Calu3 (cell line): ENCODE data around the gene KRTAP10-4. TPM values are rescaled to one million over a fixed set of nuclear protein-coding genes. Genes with fewer than 3 reads are reported as not detected.
"Not testable (repeated sequence)": the region's sequence is repeated elsewhere in the genome, so short reads cannot be mapped to it uniquely, and the experiment has no call there.

ENCODE experiments used
- BruUV-seq: library from RNA; stranded (reverse); fragments of 400-500 nt; replicated peaks from 2 replicates; lab custom pipeline; 2021; lab: Mats Ljungman, UMichigan
- CTCF ChIA-PET: fragments of 300-600 bp; sonication (Branson Sonifier 250); formaldehyde crosslinking; loops from one replicate; lab custom pipeline; 2022; ENCODE audit warnings: antibody characterized with exemption; lab: Charles Lee
- DNase-seq: peaks from one replicate; pipeline ENCODE4 v3.0.0; 2022
- H3K27ac Mint-ChIP-seq: one replicate; pipeline ENCODE4 v1.8.0; 2022; ENCODE audit warnings: mixed read lengths; ENCODE audit not compliant: unreplicated experiment
- H3K27me3 Mint-ChIP-seq: one replicate; pipeline ENCODE4 v1.8.0; 2022; ENCODE audit warnings: mixed read lengths; ENCODE audit not compliant: unreplicated experiment
- H3K36me3 Mint-ChIP-seq: one replicate; pipeline ENCODE4 v1.8.0; 2022; ENCODE audit warnings: mild to moderate bottlenecking, moderate library complexity, mixed read lengths; ENCODE audit not compliant: insufficient read depth, unreplicated experiment
- H3K4me1 Mint-ChIP-seq: one replicate; pipeline ENCODE4 v1.8.0; 2022; ENCODE audit warnings: mild to moderate bottlenecking, low read depth, mixed read lengths; ENCODE audit not compliant: unreplicated experiment
- H3K4me3 Mint-ChIP-seq: one replicate; pipeline ENCODE4 v1.8.0; 2022; ENCODE audit warnings: mild to moderate bottlenecking, low read depth, moderate library complexity, mixed read lengths; ENCODE audit not compliant: unreplicated experiment
- H3K9me3 Mint-ChIP-seq: one replicate; pipeline ENCODE4 v1.8.0; 2022; ENCODE audit warnings: low read depth, mixed read lengths; ENCODE audit not compliant: unreplicated experiment
- intact Hi-C: fragments of 100-400 bp; cut with micrococcal nuclease; formaldehyde crosslinking; loops from one replicate; pipeline ENCODE4 v1.10.0; 2022; ENCODE audit not compliant: unreplicated experiment
- total RNA-seq: library from RNA; stranded (reverse); gene quantifications from 2 replicates; pipeline ENCODE4 v1.2.3, GENCODE V29; 2022
- TF ChIP-seq, protein P1 (sequence below): fragments of 200-600 bp; IDR thresholded peaks from one replicate; pipeline ENCODE4 v1.8.0; 2022; ENCODE audit warnings: antibody characterized with exemption; ENCODE audit not compliant: unreplicated experiment

The KRTAP10-4 gene
- total RNA-seq, 1 experiment from 2014 or later: not detected

DNA sequence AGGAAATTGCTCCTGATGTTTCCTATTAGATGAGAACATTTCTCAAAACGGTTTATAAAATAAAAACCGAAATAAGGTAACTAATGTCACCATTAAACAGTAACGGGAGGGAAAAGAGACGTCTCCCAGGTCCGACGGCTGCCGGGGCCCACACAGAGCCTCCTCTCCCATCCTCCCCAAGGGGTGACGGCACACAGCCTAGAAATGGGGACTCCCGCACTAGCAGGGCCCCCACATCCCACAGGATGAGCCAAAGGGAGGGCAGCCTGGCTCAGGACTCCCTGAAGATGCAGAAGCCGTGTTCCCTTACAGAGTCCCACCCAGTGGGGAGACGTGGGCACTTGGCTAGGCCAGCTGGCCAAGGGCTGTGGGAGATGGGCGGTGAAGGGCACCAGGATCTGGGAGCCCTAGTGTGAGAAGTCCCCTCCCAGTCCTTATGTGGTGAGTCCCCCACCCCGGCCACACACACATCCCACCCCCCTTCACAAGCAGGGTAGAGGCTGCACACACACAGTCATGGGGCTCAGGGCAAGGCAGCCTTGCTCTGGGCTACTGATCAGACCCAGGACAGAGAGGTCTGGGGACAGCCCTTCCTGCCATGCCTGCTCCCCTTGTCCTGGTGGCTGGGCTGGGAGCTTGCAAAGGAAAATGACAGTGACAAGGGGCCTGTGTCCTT is 18.2 kb upstream of the KRTAP10-4 start:
- TF ChIP-seq, protein P1, sequence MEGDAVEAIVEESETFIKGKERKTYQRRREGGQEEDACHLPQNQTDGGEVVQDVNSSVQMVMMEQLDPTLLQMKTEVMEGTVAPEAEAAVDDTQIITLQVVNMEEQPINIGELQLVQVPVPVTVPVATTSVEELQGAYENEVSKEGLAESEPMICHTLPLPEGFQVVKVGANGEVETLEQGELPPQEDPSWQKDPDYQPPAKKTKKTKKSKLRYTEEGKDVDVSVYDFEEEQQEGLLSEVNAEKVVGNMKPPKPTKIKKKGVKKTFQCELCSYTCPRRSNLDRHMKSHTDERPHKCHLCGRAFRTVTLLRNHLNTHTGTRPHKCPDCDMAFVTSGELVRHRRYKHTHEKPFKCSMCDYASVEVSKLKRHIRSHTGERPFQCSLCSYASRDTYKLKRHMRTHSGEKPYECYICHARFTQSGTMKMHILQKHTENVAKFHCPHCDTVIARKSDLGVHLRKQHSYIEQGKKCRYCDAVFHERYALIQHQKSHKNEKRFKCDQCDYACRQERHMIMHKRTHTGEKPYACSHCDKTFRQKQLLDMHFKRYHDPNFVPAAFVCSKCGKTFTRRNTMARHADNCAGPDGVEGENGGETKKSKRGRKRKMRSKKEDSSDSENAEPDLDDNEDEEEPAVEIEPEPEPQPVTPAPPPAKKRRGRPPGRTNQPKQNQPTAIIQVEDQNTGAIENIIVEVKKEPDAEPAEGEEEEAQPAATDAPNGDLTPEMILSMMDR: no peak
- BruUV-seq: no TSS peak
- Mint-ChIP-seq H3K36me3 (no peaks in the 10 kb centered on the region), H3K4me1 (peaks cover 9% of the 10 kb centered on the region), H3K9me3 (no peaks in the 10 kb centered on the region), H3K27me3 (peaks cover 100% of the 10 kb centered on the region), H3K4me3 (no peak overlapping the region), H3K27ac (no peak overlapping the region)
- intact Hi-C loops: no loop called here
- CTCF ChIA-PET: no interaction called here
- no peak for DNase-seq

GRCh38 chr21:44556879-44557278 is 16.6 kb upstream of the KRTAP10-4 start:
- BruUV-seq: no TSS peak
- TF ChIP-seq, protein P1: no peak
- Mint-ChIP-seq H3K36me3 (no peaks in the 10 kb centered on the region), H3K27ac (no peak overlapping the region), H3K4me1 (no peaks in the 10 kb centered on the region), H3K27me3 (peaks cover 100% of the 10 kb centered on the region), H3K4me3 (no peak overlapping the region), H3K9me3 (no peaks in the 10 kb centered on the region)
- intact Hi-C loops: no loop called here
- no peak for DNase-seq
- CTCF ChIA-PET: no interaction called here

GRCh38 chr21:44557491-44558328 is 15.8 kb upstream of the KRTAP10-4 start:
- Mint-ChIP-seq H3K27ac (no peak overlapping the region), H3K27me3 (peaks cover 100% of the 10 kb centered on the region), H3K4me3 (no peak overlapping the region), H3K9me3 (no peaks in the 10 kb centered on the region), H3K36me3 (no peaks in the 10 kb centered on the region), H3K4me1 (no peaks in the 10 kb centered on the region)
- TF ChIP-seq, protein P1: no peak
- no peak for DNase-seq
- intact Hi-C loops: no loop called here
- CTCF ChIA-PET: no interaction called here
- BruUV-seq: no TSS peak

DNA sequence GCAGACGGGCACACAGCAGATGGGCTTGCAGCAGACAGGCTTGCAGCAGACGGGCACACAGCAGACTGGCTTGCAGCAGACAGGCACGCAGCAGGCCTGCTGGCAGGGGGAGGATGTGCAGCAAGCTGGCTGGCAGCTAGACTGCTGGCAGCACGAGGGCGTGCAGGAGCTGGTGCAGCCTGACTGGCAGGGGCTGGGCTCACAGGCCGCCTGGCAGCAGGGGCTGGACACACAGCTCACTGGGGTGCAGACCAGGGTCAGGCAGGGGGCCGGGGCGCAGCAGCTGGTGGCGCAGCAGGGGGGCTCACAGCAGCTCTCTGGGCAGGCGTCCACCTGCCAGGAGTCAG is 15.2 kb upstream of the KRTAP10-4 start:
- CTCF ChIA-PET, intact Hi-C loops, DNase-seq, H3K36me3 Mint-ChIP-seq, H3K4me1 Mint-ChIP-seq, H3K27ac Mint-ChIP-seq, BruUV-seq, H3K4me3 Mint-ChIP-seq, H3K9me3 Mint-ChIP-seq: not testable (repeated sequence)
- H3K27me3 Mint-ChIP-seq: peaks cover 100% of the 10 kb centered on the region
